Ovary (tissue), 9 donors: ENCODE data around the gene CASP3. TPM values are rescaled to one million over a fixed set of nuclear protein-coding genes. Genes with fewer than 3 reads are reported as not detected.
"Not testable (repeated sequence)": the region's sequence is repeated elsewhere in the genome, so short reads cannot be mapped to it uniquely, and the experiment has no call there.

ENCODE experiments used
- DNase-seq, 5 donors: peaks; one replicate each; pipeline ENCODE4 v3.0.0-alpha.2; 2019 to 2020
- H3K27ac ChIP-seq, 2 donors: fragments of 200-600 bp; one replicate each; pipeline versions ENCODE4 v1.5.1 to v1.8.0; 2019 to 2022
- H3K27me3 ChIP-seq: fragments of 200-600 bp; one replicate; pipeline ENCODE4 v1.8.0; 2022
- H3K36me3 ChIP-seq: fragments of 200-600 bp; sonication (generic); one replicate; pipeline ENCODE4 v1.5.1; 2019
- H3K4me1 ChIP-seq: one replicate; pipeline ENCODE4 v1.8.1; 2013; ENCODE audit warnings: mild to moderate bottlenecking, moderate library complexity; ENCODE audit not compliant: insufficient read depth
- H3K4me3 ChIP-seq: fragments of 200-600 bp; sonication (generic); one replicate; pipeline ENCODE4 v1.5.1; 2017
- H3K9me3 ChIP-seq, 2 donors: fragments of 200-600 bp in 1 of 2; sonication (generic) in 1 of 2; one replicate each; pipeline versions ENCODE4 v1.5.1 to v1.8.1; 2013 to 2019; ENCODE audit warnings: mild to moderate bottlenecking in 1 of 2, moderate library complexity in 1 of 2
- EP300 ChIP-seq: sonication (generic); formaldehyde crosslinking; IDR thresholded peaks from one replicate; pipeline ENCODE4 v1.6.1; 2017; ENCODE audit warnings: antibody characterized with exemption
- POLR2A ChIP-seq: fragments of 450-650 bp; IDR thresholded peaks from one replicate; pipeline ENCODE4 v1.6.1; 2017; ENCODE audit warnings: antibody characterized with exemption, mild to moderate bottlenecking, moderate library complexity
- WGBS, 3 donors: extraction: QIAGEN DNeasy Blood & Tissue Kit in 1 of 3; methylation state at CpG; one replicate each; pipeline versions ENCODE4 v1.1.5 to v1.1.7; 2013 to 2017; 5-methylcytosine and 5-hydroxymethylcytosine counted together
- intact Hi-C, 4 donors: fragments of 100-400 bp; cut with DNase I; formaldehyde crosslinking; loops; one replicate each; pipeline versions ENCODE4 v1.11.0 to v1.15.1; 2022 to 2023
- polyA plus RNA-seq, 2 donors: library from polyadenylated mRNA; stranded (reverse); fragments of 200-250 nt in 1 of 2; fragments of 350-450 nt in 1 of 2; fragmentation: Illumina TruSeq in 1 of 2; extraction: RNeasy Lipid Tissue Mini Kit (QIAGEN cat#74804) in 1 of 2; gene quantifications; one replicate each; pipeline ENCODE4 v1.2.3, GENCODE V29; 2013 to 2014
- total RNA-seq, 7 donors: library from RNA; depleted of rRNA in 2 of 7; stranded (reverse); fragments of >200 nt in 2 of 7; fragmentation: NEBNext Ultra II Directional in 3 of 7; extraction: Animal tissue kit (Norgen Biotek cat#: 25700) in 3 of 7; gene quantifications; one replicate each; pipeline versions ENCODE4 v1.1.0 to v1.2.4, GENCODE V29; 2016 to 2023
- TF ChIP-seq, protein P1 (sequence below), 3 donors: fragments of 450-650 bp in 2 of 3; fragments of 200-600 bp in 1 of 3; IDR thresholded peaks; one replicate each; pipeline versions ENCODE4 v1.5.1 to v1.8.0; 2016 to 2022; ENCODE audit warnings: antibody characterized with exemption in 3 of 3, mild to moderate bottlenecking in 1 of 3
- donor health status: DM: no; HTN: no; CAD: no; lungs with moderate emphysema.
- donor health status: DM: no; HTN: no; CAD: no.
- donor health status: Bipolar disorder and iron deficiency.
- donor health status: DM: yes; HTN: yes; CAD: no.
- donor health status: DM: no; HTN: no; CAD: no.
- donor health status: DM: yes; HTN: yes; CAD: no.

CASP3 gene
- total and polyA plus RNA-seq, 9 donors: 8.9 to 14.0 (median 11.7) TPM

- Histone ChIP-seq H3K27ac (no peak overlapping the region), H3K4me1 (peaks cover 2% of the 10 kb centered on the region), H3K9me3 (no peaks in the 10 kb centered on the region), H3K4me3 (no peak overlapping the region), H3K27me3 (no peaks in the 10 kb centered on the region), H3K36me3 (no peaks in the 10 kb centered on the region)
- TF ChIP-seq POLR2A (no peak), EP300 (no peak)
- TF ChIP-seq, protein P1, sequence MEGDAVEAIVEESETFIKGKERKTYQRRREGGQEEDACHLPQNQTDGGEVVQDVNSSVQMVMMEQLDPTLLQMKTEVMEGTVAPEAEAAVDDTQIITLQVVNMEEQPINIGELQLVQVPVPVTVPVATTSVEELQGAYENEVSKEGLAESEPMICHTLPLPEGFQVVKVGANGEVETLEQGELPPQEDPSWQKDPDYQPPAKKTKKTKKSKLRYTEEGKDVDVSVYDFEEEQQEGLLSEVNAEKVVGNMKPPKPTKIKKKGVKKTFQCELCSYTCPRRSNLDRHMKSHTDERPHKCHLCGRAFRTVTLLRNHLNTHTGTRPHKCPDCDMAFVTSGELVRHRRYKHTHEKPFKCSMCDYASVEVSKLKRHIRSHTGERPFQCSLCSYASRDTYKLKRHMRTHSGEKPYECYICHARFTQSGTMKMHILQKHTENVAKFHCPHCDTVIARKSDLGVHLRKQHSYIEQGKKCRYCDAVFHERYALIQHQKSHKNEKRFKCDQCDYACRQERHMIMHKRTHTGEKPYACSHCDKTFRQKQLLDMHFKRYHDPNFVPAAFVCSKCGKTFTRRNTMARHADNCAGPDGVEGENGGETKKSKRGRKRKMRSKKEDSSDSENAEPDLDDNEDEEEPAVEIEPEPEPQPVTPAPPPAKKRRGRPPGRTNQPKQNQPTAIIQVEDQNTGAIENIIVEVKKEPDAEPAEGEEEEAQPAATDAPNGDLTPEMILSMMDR (IDR thresholded peaks at IDR 0.05): no peak
- WGBS, 3 donors: 43 to 52% (median 49%) methylated on average over 2 of the region's 2 CpGs
- intact Hi-C loops: no loop called here
- no peak for DNase-seq
Observed at GRCh38 chr4:184653650-184654049, 4.4 kb upstream of the CASP3 start.

- H3K4me1 ChIP-seq, H3K36me3 ChIP-seq, DNase-seq, intact Hi-C loops, H3K27me3 ChIP-seq, H3K9me3 ChIP-seq, H3K4me3 ChIP-seq, H3K27ac ChIP-seq: not testable (repeated sequence)
Observed at GRCh38 chr4:184652681-184653080, 3.4 kb upstream of the CASP3 start.

- H3K4me1 ChIP-seq: peaks cover 3% of the 10 kb centered on the region
- H3K27me3 ChIP-seq: no peaks in the 10 kb centered on the region
- no peaks in the 10 kb centered on the region for H3K9me3 ChIP-seq
- WGBS, 3 donors: 91 to 94% (median 92%) methylated on average over 8 of the region's 8 CpGs
- no peaks in the 10 kb centered on the region for H3K36me3 ChIP-seq
- DNase-seq: no peak
- no peak overlapping the region for H3K4me3 ChIP-seq
- H3K27ac ChIP-seq: no peak overlapping the region
- TF ChIP-seq POLR2A (no peak), EP300 (no peak)
- TF ChIP-seq, protein P1 (IDR thresholded peaks at IDR 0.05): no peak
- intact Hi-C loops: no loop called here
Observed at GRCh38 chr4:184651899-184652298, 2.7 kb upstream of the CASP3 start.

DNA sequence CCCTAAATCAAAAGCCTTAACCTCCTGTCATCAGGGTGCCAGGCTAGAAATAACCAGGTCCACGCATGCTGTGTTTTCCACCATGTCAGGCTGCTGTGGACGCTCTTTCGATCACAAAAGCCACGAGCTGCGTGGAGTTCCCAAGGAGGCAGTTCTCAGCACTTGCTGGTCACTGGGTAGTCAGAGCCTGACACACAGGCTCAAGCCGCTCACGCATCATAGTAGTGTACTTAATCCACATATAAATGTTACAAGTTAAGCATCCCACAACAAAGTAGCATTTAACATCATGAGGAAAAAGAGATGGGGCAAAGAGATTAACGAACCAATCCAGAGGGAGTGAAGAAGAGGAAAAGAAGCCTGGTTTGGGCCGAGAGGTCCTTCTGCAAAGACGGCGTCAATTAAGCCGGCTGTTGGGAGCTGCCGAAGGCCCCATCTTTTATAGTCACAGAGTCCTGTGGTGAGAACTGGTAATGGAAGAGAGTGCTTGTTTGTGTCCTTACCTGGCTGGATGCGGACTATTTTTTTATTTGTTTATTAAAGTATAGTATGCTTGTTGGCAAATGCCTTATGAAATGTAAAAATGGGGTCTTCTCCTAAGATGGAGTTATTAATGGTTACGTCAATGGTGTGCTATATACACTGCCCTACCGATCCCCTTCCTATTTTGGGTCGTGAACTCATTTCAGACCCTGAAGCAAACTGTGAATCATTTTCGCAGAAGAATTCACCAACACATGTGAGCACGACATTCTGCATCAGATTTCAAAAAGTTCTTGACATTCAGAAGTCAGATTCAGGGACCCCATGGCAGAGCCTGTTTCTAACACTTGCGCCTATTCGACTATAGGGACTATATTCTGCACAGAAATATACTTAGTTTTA lies 966 bp upstream of the CASP3 start:
- TF ChIP-seq, protein P1 (IDR thresholded peaks at IDR 0.05): no peak
- TF ChIP-seq POLR2A: no peak
- TF ChIP-seq EP300: no peak
- 26 to 28% (median 27%) methylated on average over 21 of the region's 21 CpGs for WGBS, 3 donors
- peak overlapping the region; percentile 58 to 89 for H3K27ac ChIP-seq
- peaks cover 4% of the 10 kb centered on the region for H3K4me1 ChIP-seq
- H3K9me3 ChIP-seq: no peaks in the 10 kb centered on the region
- H3K36me3 ChIP-seq: no peaks in the 10 kb centered on the region
- no peaks in the 10 kb centered on the region for H3K27me3 ChIP-seq
- intact Hi-C loops: loop anchor here in 2 of 4 donors (5.0 to 10.0 kb wide), 2 partner anchors 363 to 385 kb away; no protein-coding TSS in a partner anchor
- H3K4me3 ChIP-seq: peak overlapping the region; percentile 65
- DNase-seq: peak in 1 of 5 donors; percentile 41
